Central memory CD8-positive, alpha-beta T cell (primary cell): Measurements from ENCODE around the gene IFT57.
"Not testable (repeated sequence)": the region's sequence is repeated elsewhere in the genome, so short reads cannot be mapped to it uniquely, and the experiment has no call there.

Source experiments
- ATAC-seq: fragments of 150-1000 bp; cut with Tn5 transposase; replicated peaks from 2 replicates; pipeline ENCODE4 v1.10.0; 2022; ENCODE audit warnings: mild to moderate bottlenecking, moderate FRiP score, moderate number of reproducible peaks; ENCODE audit not compliant: poor library complexity, severe bottlenecking; ENCODE audit errors: extremely low read depth
- DNase-seq, 2 donors: peaks; one replicate each; pipeline ENCODE4 v3.0.0; 2021; ENCODE audit warnings: low spot score in 2 of 2
- H3K27ac Mint-ChIP-seq: one replicate; pipeline ENCODE4 v1.8.0; 2022; ENCODE audit warnings: low read depth, mild to moderate bottlenecking, moderate library complexity, mixed read lengths
- H3K27me3 Mint-ChIP-seq: one replicate; pipeline ENCODE4 v1.8.0; 2022; ENCODE audit warnings: mixed read lengths
- H3K36me3 Mint-ChIP-seq: one replicate; pipeline ENCODE4 v1.8.0; 2022; ENCODE audit warnings: mild to moderate bottlenecking, moderate library complexity, mixed read lengths; ENCODE audit not compliant: insufficient read depth
- H3K4me1 Mint-ChIP-seq: one replicate; pipeline ENCODE4 v1.8.0; 2022; ENCODE audit warnings: mixed read lengths
- H3K4me3 Mint-ChIP-seq: one replicate; pipeline ENCODE4 v1.8.0; 2022; ENCODE audit warnings: mild to moderate bottlenecking, moderate library complexity, mixed read lengths
- H3K9me3 Mint-ChIP-seq: one replicate; pipeline ENCODE4 v1.8.0; 2022; ENCODE audit warnings: mixed read lengths

Gene IFT57

GRCh38 chr3:108181172-108181571, 41.1 kb downstream of the IFT57 start:
- Mint-ChIP-seq H3K4me1 (no peaks in the 10 kb centered on the region), H3K4me3 (no peak overlapping the region), H3K36me3 (peaks cover 6% of the 10 kb centered on the region), H3K9me3 (no peaks in the 10 kb centered on the region), H3K27ac (no peak overlapping the region), H3K27me3 (no peaks in the 10 kb centered on the region)
- no peak for DNase-seq
- no peak for ATAC-seq

DNA sequence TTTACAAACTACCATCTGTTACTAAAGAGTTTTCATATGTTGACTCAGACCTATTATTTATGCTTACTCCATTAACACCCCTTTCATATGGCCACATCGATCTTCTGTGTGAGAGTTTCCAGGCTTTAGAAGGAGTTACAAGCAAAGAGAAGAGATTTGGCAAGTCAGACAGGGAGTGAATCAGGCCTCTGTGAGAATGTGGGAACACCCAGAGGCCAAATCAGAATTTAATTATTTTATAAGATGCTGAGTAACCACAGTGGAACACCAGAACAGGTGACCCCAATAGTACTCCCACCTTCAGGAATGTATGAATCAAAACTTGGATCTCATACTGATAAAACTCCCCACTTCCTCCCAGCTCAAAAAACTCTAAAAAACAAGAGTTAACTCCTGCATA, 42.0 kb downstream of the IFT57 start:
- DNase-seq (no peak), ATAC-seq (no peak)
- no peaks in the 10 kb centered on the region for H3K27me3 Mint-ChIP-seq
- no peaks in the 10 kb centered on the region for H3K9me3 Mint-ChIP-seq
- H3K36me3 Mint-ChIP-seq = peaks cover 4% of the 10 kb centered on the region
- H3K4me1 Mint-ChIP-seq = no peaks in the 10 kb centered on the region
- no peak overlapping the region for H3K27ac Mint-ChIP-seq
- H3K4me3 Mint-ChIP-seq = no peak overlapping the region

- H3K27ac Mint-ChIP-seq = no peak overlapping the region
- no peaks in the 10 kb centered on the region for H3K4me1 Mint-ChIP-seq
- H3K4me3 Mint-ChIP-seq = no peak overlapping the region
- ATAC-seq (no peak), DNase-seq (no peak)
- peaks cover 4% of the 10 kb centered on the region for H3K36me3 Mint-ChIP-seq
- H3K9me3 Mint-ChIP-seq = no peaks in the 10 kb centered on the region
- H3K27me3 Mint-ChIP-seq = no peaks in the 10 kb centered on the region
Observed at GRCh38 chr3:108178676-108179075, 43.5 kb downstream of the IFT57 start.

GRCh38 chr3:108177536-108177935, 44.7 kb downstream of the IFT57 start:
- Mint-ChIP-seq H3K4me3 (no peak overlapping the region), H3K36me3 (peaks cover 2% of the 10 kb centered on the region), H3K4me1 (peaks cover 2% of the 10 kb centered on the region), H3K27ac (no peak overlapping the region), H3K9me3 (no peaks in the 10 kb centered on the region), H3K27me3 (no peaks in the 10 kb centered on the region)
- no peak for ATAC-seq
- no peak for DNase-seq

GRCh38 chr3:108175352-108175751, 46.9 kb downstream of the IFT57 start:
- Mint-ChIP-seq H3K4me3 (no peak overlapping the region), H3K4me1 (peaks cover 9% of the 10 kb centered on the region), H3K36me3 (peaks cover 2% of the 10 kb centered on the region), H3K27ac (no peak overlapping the region), H3K9me3 (no peaks in the 10 kb centered on the region), H3K27me3 (no peaks in the 10 kb centered on the region)
- ATAC-seq (no peak), DNase-seq (no peak)

DNA sequence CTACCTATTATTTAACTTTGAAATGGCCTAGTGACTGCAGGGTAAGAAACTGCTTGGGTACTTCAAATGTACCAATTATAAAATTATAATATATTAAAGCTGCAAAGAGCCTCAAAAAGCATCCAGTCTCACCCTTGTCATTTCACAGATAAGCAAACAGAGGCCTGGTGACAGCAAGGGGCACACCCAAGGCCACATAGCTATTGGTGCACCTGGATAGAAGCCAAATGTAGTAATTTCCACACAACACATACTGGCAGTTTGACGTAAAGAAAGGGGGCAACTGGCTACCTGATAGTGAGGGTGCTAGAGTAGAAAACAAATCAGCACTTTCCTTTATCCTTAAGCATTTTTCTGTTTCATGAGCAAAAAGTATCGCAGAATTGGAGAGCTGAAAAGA, 51.1 kb downstream of the IFT57 start:
- no peak for DNase-seq
- Mint-ChIP-seq H3K36me3 (peaks cover 2% of the 10 kb centered on the region), H3K4me3 (no peak overlapping the region)

DNA sequence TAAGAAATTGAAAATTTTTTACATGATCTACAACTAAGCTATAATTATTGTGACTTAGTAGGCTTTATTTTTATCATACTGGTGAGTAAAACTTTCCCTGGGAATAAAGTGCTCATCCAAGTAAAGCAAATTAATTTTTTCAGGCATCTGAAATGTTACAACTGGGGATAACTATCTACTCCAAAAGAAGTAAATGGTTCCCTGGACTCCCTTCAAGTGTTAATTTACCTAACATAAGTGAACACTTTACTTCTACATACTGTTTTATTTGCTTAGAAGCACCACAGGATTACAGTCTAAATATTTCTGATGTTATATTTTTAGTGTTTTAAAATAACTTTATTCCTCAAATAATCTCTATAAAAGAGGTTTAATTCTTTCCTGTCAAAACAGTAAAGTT, 57.8 kb downstream of the IFT57 start:
- H3K4me1 Mint-ChIP-seq = no peaks in the 10 kb centered on the region
- no peaks in the 10 kb centered on the region for H3K9me3 Mint-ChIP-seq
- H3K27ac Mint-ChIP-seq = no peak overlapping the region
- peaks cover 3% of the 10 kb centered on the region for H3K36me3 Mint-ChIP-seq
- no peak overlapping the region for H3K4me3 Mint-ChIP-seq
- no peaks in the 10 kb centered on the region for H3K27me3 Mint-ChIP-seq
- ATAC-seq = no peak
- no peak for DNase-seq

More for the DNA sequence above, 51.1 kb downstream of the IFT57 start:
- no peak for ATAC-seq
- Mint-ChIP-seq H3K27me3 (no peaks in the 10 kb centered on the region), H3K27ac (no peak overlapping the region), H3K4me1 (peaks cover 9% of the 10 kb centered on the region), H3K9me3 (no peaks in the 10 kb centered on the region)

GRCh38 chr3:108159865-108160264, 62.4 kb downstream of the IFT57 start:
- Mint-ChIP-seq H3K27me3 (no peaks in the 10 kb centered on the region), H3K36me3 (peaks cover 1% of the 10 kb centered on the region), H3K27ac (no peak overlapping the region), H3K4me3 (no peak overlapping the region), H3K4me1 (no peaks in the 10 kb centered on the region), H3K9me3 (no peaks in the 10 kb centered on the region)
- DNase-seq = no peak
- ATAC-seq = no peak

- Mint-ChIP-seq H3K4me3 (no peak overlapping the region), H3K36me3 (peaks cover 1% of the 10 kb centered on the region), H3K9me3 (no peaks in the 10 kb centered on the region), H3K27ac (no peak overlapping the region), H3K27me3 (no peaks in the 10 kb centered on the region), H3K4me1 (peaks cover under 1% of the 10 kb centered on the region)
- DNase-seq (no peak), ATAC-seq (no peak)
Observed at GRCh38 chr3:108159105-108159504, 63.1 kb downstream of the IFT57 start.

- no peaks in the 10 kb centered on the region for H3K9me3 Mint-ChIP-seq
- no peaks in the 10 kb centered on the region for H3K27me3 Mint-ChIP-seq
- DNase-seq (no peak), ATAC-seq (no peak)
- no peak overlapping the region for H3K27ac Mint-ChIP-seq
- H3K4me1 Mint-ChIP-seq = peaks cover 9% of the 10 kb centered on the region
- peaks cover 4% of the 10 kb centered on the region for H3K36me3 Mint-ChIP-seq
- H3K4me3 Mint-ChIP-seq = no peak overlapping the region
Observed at GRCh38 chr3:108158251-108158650, 64.0 kb downstream of the IFT57 start.

DNA sequence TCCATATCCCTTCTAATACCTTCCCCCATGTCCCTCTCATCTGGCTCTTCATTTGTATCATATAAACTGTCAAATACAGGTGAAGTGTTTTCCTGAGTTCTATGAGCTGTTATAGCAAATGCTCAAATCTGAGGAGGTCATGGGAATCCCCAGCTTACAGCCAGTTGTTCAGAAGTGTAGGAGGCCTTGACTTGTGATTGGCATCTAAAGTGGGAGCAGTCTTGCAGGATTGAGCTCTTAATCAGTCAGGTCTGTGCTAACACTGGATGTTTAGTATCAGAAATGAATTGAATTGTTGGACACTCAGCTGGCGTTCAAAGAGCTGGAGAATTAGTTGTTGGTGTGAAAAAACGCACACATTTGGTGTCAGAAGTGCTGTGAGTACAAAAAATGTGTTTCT, 65.0 kb downstream of the IFT57 start:
- Mint-ChIP-seq H3K27ac (peak overlapping the region; percentile 41), H3K36me3 (peaks cover 3% of the 10 kb centered on the region), H3K9me3 (no peaks in the 10 kb centered on the region), H3K27me3 (no peaks in the 10 kb centered on the region), H3K4me3 (no peak overlapping the region), H3K4me1 (peaks cover 16% of the 10 kb centered on the region)
- no peak for DNase-seq
- ATAC-seq = no peak

DNA sequence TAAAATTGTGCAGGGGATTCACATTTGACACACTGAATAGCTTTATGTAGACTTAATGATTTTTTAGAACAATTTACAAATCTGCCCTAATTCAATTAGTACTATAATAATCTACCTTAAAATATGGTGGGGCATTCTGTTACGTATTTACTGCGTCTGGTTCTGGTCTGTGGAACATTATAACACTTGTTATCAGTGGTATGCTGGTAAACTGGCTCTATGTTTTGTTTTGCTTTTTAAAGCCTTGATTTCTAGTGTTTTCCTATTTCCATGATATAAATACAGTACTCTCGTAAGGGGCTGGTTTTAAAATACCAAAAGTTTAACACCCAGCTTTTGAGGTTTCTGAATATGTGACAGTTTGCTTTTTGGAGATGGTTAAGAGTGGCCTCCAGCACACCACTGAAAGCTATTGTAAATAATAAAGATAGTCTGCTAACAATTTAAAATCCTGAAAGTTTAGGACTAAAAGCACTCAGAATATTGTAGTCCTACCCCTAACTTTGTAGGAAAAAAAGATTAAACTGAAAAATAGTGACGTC, 65.8 kb downstream of the IFT57 start:
- peak; percentile 10 for ATAC-seq

GRCh38 chr3:108155642-108156041, 66.6 kb downstream of the IFT57 start:
- DNase-seq, H3K36me3 Mint-ChIP-seq, H3K9me3 Mint-ChIP-seq, H3K27me3 Mint-ChIP-seq, H3K4me3 Mint-ChIP-seq, H3K27ac Mint-ChIP-seq, ATAC-seq: not testable (repeated sequence)
- peaks cover 16% of the 10 kb centered on the region for H3K4me1 Mint-ChIP-seq

More for the DNA sequence above, 65.8 kb downstream of the IFT57 start:
- peaks cover 16% of the 10 kb centered on the region for H3K4me1 Mint-ChIP-seq
- H3K27ac Mint-ChIP-seq = no peak overlapping the region
- H3K36me3 Mint-ChIP-seq = peaks cover 3% of the 10 kb centered on the region
- H3K27me3 Mint-ChIP-seq = no peaks in the 10 kb centered on the region
- no peak overlapping the region for H3K4me3 Mint-ChIP-seq
- DNase-seq = no peak
- no peaks in the 10 kb centered on the region for H3K9me3 Mint-ChIP-seq
